ENCODE results near the gene EHD1. TPM values are rescaled to one million over a fixed set of nuclear protein-coding genes. Genes with fewer than 3 reads are reported as not detected.

The EHD1 gene
- total RNA-seq, 1 donor from 2014 or later = 19.8 TPM

DNA sequence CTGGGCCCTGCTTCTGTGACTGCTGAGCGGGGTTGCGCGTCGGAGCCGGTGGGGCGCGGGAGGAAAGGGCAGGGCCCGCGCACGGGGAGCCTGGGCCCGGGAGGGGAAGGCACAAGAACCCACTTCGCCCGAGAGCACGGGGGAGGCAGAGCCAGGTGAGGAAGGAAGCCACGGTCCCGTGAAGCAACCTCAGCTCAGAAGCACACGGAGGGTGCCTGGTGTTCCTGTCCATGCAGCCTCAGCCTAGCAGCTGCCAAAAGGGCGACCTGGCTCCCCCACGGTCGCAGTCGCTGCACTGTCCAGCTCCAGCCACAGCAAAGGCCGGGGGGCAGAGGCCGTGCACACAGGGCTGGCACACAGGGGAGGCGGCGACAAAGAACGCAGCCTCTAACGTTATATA is 24.7 kb downstream of the EHD1 start:
- Histone ChIP-seq H3K79me2 (ENCODE audit: low read depth) (no peaks in the 10 kb centered on the region), H3K36me3 (no peaks in the 10 kb centered on the region), H3K4me3 (no peak overlapping the region), H4K20me1 (ENCODE audit: low read depth) (no peaks in the 10 kb centered on the region), H2AFZ (replicated peaks) (no peak overlapping the region), H3K9ac (no peak overlapping the region), H3K4me1 (no peaks in the 10 kb centered on the region), H3K27ac (no peak overlapping the region), H3K4me2 (no peak overlapping the region), H3K27me3 (no peaks in the 10 kb centered on the region), H3K9me3 (ENCODE audit: low read depth) (no peaks in the 10 kb centered on the region), H3F3A (ENCODE audit: low read depth) (no peaks in the 10 kb centered on the region)
- DNase-seq (ENCODE audit: low spot score) = no peak
- TF ChIP-seq EZH2phosphoT487 (IDR thresholded peaks at IDR 0.05) (no peak), EZH2 (IDR thresholded peaks at IDR 0.05) (no peak)
- TF ChIP-seq, protein P1, sequence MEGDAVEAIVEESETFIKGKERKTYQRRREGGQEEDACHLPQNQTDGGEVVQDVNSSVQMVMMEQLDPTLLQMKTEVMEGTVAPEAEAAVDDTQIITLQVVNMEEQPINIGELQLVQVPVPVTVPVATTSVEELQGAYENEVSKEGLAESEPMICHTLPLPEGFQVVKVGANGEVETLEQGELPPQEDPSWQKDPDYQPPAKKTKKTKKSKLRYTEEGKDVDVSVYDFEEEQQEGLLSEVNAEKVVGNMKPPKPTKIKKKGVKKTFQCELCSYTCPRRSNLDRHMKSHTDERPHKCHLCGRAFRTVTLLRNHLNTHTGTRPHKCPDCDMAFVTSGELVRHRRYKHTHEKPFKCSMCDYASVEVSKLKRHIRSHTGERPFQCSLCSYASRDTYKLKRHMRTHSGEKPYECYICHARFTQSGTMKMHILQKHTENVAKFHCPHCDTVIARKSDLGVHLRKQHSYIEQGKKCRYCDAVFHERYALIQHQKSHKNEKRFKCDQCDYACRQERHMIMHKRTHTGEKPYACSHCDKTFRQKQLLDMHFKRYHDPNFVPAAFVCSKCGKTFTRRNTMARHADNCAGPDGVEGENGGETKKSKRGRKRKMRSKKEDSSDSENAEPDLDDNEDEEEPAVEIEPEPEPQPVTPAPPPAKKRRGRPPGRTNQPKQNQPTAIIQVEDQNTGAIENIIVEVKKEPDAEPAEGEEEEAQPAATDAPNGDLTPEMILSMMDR (IDR thresholded peaks at IDR 0.05) = no peak
- Mint-ChIP-seq H3K27ac (no peak overlapping the region), H3K4me3 (no peak overlapping the region), H3K36me3 (peaks cover 2% of the 10 kb centered on the region), H3K9me3 (no peaks in the 10 kb centered on the region), H3K4me1 (peaks cover 5% of the 10 kb centered on the region), H3K27me3 (ENCODE audit: insufficient read depth, low read depth) (peaks cover 8% of the 10 kb centered on the region)

DNA sequence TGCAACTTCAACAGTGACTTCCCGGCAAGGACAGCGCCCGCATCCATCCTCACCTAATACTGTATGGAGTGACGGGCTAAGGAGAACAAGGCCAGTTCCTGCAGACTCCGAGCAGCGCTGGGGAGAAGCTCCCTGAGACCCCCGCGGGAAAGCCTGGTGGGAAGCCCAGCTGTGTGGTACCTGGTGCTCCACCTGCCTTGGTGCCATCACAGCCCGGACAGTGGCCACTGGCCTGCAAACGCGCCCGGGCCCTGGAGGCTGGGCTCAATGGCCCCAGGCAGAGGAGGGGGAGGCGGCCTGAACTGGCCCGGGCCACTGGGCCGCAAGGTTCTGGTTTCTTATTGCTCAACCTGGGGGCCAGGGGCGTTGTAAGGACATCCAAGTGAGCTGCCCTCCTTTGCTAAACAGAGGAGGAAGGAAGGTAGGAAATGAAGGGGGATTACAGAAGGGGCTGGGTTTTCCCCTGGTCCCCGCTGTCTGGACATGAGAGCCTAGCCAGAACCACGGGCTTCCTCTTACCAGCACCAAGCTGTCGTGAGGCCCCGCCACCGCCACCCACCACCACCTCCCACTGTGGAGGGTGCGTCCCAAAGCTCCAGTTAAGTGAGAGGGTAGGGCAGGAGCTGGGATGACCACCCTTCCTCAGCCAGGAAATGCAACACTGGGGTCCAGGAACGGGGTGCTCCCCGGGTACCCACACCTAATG is 25.5 kb downstream of the EHD1 start:
- H3K27ac ChIP-seq = no peak overlapping the region
- no peaks in the 10 kb centered on the region for H3K4me1 ChIP-seq
- peaks cover 2% of the 10 kb centered on the region for H3K36me3 Mint-ChIP-seq
- TF ChIP-seq EZH2 (IDR thresholded peaks at IDR 0.05) = no peak
- TF ChIP-seq, protein P1 (IDR thresholded peaks at IDR 0.05) = no peak
- no peak for TF ChIP-seq EZH2phosphoT487 (IDR thresholded peaks at IDR 0.05)
- DNase-seq (ENCODE audit: low spot score) = no peak
- H2AFZ ChIP-seq (replicated peaks) = no peak overlapping the region
- no peaks in the 10 kb centered on the region for H3K36me3 ChIP-seq
- H4K20me1 ChIP-seq (ENCODE audit: low read depth) = no peaks in the 10 kb centered on the region
- H3K4me3 ChIP-seq = no peak overlapping the region
- H3K9me3 ChIP-seq (ENCODE audit: low read depth) = no peaks in the 10 kb centered on the region
- H3K27me3 Mint-ChIP-seq (ENCODE audit: insufficient read depth, low read depth) = peaks cover 10% of the 10 kb centered on the region
- peaks cover 5% of the 10 kb centered on the region for H3K4me1 Mint-ChIP-seq
- H3K4me3 Mint-ChIP-seq = no peak overlapping the region
- no peak overlapping the region for H3K9ac ChIP-seq
- no peaks in the 10 kb centered on the region for H3K27me3 ChIP-seq
- H3K79me2 ChIP-seq (ENCODE audit: low read depth) = no peaks in the 10 kb centered on the region
- H3F3A ChIP-seq (ENCODE audit: low read depth) = no peaks in the 10 kb centered on the region
- H3K4me2 ChIP-seq = no peak overlapping the region
- no peak overlapping the region for H3K27ac Mint-ChIP-seq
- no peaks in the 10 kb centered on the region for H3K9me3 Mint-ChIP-seq

DNA sequence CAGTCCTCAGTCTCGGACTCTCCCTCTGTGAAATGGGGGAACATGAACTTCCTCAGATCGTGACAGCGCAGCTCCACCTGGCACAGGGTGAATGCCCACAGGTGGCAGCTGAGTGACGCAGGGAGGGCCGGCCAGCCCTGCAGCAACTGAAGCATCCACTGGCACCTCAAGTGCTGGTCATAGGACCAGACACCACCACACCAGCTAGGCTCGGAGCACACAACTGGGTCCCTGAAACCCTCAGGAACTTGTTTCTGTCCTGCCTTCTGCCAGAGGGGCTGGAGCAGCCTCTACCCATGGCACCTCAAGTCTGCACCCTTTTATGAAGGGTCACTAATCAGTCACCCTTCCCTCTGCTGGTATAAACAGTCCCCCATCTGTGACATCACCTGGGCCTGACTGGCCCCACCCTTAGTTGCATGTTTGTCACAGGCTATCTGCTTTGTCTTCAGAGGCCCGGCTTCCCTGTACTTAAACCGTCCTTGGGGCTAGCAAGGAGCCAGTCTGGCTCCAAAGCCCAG is 26.5 kb downstream of the EHD1 start:
- Mint-ChIP-seq H3K27ac (peak overlapping the region; percentile 75), H3K4me3 (no peak overlapping the region), H3K36me3 (peaks cover 2% of the 10 kb centered on the region), H3K4me1 (peaks cover 7% of the 10 kb centered on the region), H3K27me3 (ENCODE audit: insufficient read depth, low read depth) (peaks cover 12% of the 10 kb centered on the region), H3K9me3 (no peaks in the 10 kb centered on the region)
- H3K27ac ChIP-seq = no peak overlapping the region
- H3K4me3 ChIP-seq = no peak overlapping the region
- H3K4me2 ChIP-seq = no peak overlapping the region
- no peak for DNase-seq (ENCODE audit: low spot score)
- no peaks in the 10 kb centered on the region for H4K20me1 ChIP-seq (ENCODE audit: low read depth)
- H3K9me3 ChIP-seq (ENCODE audit: low read depth) = no peaks in the 10 kb centered on the region
- no peaks in the 10 kb centered on the region for H3K36me3 ChIP-seq
- no peaks in the 10 kb centered on the region for H3K4me1 ChIP-seq
- TF ChIP-seq EZH2 (IDR thresholded peaks at IDR 0.05) = no peak
- no peak for TF ChIP-seq EZH2phosphoT487 (IDR thresholded peaks at IDR 0.05)
- TF ChIP-seq, protein P1 (IDR thresholded peaks at IDR 0.05) = no peak
- H3K79me2 ChIP-seq (ENCODE audit: low read depth) = no peaks in the 10 kb centered on the region
- H3F3A ChIP-seq (ENCODE audit: low read depth) = peaks cover 6% of the 10 kb centered on the region
- no peak overlapping the region for H2AFZ ChIP-seq (replicated peaks)
- H3K27me3 ChIP-seq = no peaks in the 10 kb centered on the region
- no peak overlapping the region for H3K9ac ChIP-seq

Data from neural progenitor cell (in vitro differentiated cells).